CMK (cell line): ENCODE data around the gene TSPAN4.

Experiments used
- DNase-seq: peaks from one replicate; pipeline ENCODE4 v3.0.0-alpha.2; 2010; ENCODE audit warnings: low read depth

Gene TSPAN4

DNA sequence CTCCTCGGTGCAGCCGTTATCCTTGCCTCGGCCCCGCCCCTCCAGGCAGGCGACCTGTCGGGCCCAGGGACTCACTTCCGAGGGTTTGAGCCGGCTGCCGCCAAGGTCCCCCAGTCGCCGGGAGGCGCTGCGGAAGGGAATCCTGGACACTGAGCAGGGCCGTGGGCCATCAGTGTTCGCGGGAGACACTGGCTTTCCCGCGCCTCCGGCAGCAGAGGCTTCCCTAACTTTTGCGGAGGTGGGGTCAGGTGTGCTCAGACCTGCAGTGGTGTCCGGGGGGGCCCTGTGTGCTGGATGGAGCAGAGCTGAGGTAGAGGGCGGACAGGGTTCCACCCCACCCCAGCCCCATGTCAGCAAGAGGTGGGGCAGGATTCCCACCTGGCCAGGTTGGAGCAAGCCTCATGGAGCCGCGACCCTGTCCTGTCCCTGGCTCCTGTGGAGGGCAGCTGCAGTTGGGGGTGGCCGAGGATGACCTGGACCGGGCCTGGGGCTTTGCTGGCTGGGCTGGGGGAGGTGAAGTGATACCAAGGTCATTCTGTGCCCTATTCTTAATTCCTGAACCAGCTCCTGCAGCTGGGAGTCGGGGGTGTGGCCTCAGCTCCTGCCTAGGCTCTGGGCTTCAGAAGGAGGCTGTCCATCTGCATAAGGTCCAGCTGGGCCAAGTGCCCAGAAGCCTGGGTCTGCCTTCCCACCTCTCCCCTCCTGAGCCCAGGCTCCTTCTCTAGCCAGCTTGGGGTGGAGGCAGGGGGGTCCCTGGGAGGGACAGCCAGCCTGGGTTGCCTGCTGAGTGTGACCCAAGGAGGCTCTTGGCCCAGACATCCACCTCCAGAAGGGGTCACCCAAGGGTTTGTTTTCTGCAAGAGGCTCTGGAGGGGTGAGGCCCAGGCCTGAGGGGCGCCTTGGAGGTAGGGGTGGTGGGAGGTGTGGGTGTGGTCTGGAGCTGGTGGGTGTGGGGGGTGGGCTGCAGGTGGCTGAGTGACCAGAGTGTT is 8.4 kb downstream of the TSPAN4 start:
- DNase-seq: no peak

DNA sequence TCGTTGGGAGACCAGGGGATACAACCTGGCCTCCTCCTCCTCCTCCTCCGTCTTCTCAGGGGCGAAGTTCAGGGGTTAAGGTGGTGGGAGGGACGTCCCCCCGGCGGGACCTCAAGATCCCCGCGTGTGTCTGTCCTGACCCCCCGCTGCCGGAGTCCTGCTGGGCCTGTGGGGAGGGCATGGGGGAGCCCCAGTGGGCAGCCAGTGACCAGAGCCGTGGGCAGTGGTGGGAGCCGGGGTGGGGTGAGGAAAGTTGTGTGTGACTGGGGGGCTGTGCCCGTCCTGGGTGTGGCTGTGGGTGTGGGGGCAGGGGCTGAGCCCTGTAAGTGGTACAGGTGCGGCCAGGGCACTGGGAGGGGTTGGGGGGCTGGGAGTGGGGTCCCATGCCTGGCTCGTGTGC is 10.1 kb downstream of the TSPAN4 start:
- DNase-seq: no peak

DNA sequence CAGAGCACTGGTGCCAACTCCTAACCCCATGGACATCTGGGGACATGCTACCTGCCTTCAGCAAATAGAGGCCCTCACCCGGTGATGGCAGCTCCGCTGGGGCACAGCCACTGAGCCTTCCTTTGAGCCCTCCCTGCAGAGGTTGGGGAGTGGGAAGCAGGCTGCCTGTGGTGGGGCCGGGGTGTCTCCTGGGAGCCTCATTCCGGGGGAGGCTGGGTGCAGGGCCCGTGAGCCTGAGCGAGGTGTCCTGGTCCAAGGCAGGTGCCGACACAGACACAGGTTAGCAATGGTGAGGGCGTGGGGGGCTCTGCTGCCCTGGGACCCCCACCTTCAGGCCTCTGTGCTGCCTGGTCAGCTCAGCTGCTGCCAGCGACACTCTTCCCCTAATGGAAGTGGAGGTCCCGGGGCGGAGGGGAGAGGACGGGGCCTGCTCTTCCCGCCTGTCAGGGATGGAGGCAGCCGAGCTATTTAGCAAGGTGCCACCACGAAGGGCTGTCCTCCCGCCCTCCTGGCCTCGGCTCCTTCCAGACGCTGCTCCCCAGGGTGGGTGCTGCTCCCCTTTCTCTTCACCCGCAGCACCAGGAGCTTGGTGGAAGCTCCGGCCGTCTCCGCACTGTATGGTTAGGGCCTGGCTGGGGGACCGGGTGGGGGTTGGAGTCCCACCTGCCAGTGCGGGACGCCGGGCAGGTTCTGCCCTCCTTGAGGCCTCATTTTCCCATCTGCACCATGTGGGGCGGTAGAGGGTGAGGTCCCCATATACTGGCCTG is 11.2 kb downstream of the TSPAN4 start:
- DNase-seq: no peak

DNA sequence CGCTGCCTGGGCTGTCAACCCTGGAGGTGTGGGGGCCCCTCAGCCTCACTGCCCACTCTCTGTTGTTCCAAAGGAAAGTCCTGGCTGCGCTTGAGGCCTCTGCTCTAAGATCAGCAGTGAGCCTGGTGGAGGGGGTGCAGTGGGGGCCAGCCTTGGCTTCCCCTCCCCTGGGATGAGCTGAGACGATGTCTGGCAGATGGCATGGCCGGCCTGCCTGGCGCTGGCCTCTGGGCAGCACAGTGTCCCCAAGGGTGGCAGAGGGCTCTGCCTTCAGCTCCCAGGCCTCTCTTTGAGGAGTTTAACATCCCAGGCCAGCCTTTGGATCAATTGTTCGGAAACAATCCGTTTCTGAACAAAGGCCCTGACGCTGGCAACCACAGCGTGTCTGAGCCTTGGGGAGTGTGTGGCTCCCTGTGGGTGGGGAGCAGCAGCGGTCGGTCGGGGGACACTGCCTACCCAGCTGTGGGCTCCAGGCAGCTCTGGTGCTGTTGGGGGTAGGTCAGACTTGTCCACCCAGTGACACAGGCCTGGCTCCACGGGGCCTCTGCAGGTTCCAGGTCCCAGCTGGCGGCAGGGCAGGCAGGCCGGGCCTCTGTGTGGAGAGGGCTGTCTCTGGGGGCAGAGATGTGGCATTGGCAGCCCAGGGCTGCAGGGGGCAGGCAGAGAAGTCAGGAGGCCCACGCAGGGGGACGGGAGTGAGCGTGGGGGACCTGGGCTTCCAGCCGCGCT is 12.1 kb downstream of the TSPAN4 start:
- DNase-seq: no peak

- DNase-seq: no peak
These were observed 12.7 kb downstream of the TSPAN4 start for GRCh38 chr11:855330-855674.

GRCh38 chr11:855796-856195 is 13.1 kb downstream of the TSPAN4 start:
- no peak for DNase-seq

DNA sequence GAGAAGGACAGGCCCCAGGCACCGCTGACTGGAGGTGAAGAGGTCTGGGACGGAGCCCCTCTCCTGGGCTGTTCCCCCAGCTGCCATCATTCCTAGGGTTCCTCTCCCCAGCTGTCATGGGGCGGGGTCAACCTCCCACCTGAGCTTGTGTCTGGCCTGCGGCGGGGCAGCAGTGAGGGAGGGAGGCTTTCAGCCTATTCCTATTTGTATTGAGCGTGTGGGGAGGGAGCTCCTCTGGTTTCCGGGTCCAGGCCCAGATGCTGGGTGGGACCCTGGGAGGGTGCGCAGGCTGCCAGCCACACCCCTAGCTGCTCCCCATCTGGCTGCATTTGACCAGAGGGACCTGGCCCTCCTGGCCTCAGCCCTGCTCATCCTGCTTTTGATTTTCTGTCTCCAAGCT is 13.7 kb downstream of the TSPAN4 start:
- DNase-seq: no peak

DNA sequence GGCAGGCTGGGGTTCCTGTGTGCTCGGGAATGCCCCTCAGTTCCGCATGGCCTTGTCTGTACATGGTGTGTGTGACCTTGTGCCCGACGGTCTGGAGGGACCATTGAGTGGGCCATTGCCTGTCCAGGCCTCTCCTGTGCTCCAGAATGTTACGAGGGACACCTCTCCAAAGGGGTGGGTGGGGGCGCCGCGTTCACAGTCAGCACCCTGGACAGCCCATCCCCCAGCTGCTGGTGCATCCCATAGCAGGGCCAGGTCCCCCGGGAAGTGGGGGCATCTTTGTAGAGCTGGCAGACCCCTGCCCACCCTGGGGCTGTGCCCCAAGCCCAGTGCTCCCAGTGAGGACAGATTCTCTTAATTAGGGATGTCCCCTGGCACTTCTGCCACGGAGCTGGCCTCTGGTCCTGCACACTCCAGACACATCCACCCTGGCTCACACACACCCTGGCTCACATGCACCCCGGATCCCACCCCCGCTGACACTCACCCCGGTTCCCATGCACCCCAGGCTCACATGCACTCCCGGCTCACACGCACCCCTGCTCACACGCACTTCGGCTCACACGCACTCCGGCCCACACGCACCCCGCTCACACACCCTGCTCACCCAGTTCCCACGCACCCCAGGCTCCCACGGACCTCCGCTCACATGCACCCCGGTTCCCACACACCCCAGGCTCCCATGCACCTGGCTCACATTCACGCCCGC is 15.6 kb downstream of the TSPAN4 start:
- no peak for DNase-seq

DNA sequence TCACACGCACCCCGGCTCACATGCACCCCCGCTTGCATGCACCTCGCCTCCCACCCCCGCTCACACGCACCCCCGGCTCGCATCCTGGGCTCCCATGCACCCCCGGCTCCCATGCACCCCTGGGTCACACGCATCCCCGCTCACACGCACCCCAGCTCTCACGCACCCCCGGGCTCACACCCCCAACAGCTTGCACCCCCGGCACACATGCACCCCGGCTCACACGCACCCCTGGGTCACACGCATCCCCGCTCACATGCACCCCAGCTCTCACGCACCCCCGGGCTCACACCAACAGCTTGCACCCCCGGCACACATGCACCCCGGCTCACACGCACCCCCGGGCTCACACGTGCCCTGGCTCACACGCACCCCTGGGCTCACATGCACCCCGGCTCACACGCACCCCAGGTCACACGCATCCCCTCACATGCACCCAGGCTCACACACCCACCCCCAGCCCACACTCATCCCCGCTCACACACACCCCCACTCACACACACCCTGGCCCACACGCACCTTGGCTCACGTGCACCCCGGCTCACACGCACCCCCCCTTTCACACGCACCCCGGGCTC is 16.2 kb downstream of the TSPAN4 start:
- DNase-seq: no peak

- DNase-seq: no peak
These were observed 16.9 kb downstream of the TSPAN4 start for GRCh38 chr11:859394-860131.

GRCh38 chr11:860234-861104 is 17.8 kb downstream of the TSPAN4 start:
- no peak for DNase-seq

GRCh38 chr11:861105-861479 is 18.4 kb downstream of the TSPAN4 start:
- no peak for DNase-seq

GRCh38 chr11:862081-862661 is 19.5 kb downstream of the TSPAN4 start:
- DNase-seq: no peak

DNA sequence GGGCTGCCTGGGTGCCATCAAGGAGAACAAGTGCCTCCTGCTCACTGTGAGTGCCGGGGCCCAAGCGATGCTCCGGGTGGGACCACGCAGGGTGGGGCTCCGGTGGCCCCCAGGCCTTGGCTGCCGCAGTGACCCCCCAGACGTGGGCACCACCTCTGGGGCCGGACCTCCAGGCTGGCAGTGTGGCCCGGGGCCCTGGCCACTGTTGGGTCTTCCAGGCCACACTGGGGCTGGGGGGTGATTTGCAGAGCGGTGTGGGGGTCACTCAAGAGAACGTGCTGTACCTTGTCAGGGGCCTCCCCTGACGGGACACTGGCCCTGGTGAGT is 20.0 kb downstream of the TSPAN4 start:
- DNase-seq: no peak

DNA sequence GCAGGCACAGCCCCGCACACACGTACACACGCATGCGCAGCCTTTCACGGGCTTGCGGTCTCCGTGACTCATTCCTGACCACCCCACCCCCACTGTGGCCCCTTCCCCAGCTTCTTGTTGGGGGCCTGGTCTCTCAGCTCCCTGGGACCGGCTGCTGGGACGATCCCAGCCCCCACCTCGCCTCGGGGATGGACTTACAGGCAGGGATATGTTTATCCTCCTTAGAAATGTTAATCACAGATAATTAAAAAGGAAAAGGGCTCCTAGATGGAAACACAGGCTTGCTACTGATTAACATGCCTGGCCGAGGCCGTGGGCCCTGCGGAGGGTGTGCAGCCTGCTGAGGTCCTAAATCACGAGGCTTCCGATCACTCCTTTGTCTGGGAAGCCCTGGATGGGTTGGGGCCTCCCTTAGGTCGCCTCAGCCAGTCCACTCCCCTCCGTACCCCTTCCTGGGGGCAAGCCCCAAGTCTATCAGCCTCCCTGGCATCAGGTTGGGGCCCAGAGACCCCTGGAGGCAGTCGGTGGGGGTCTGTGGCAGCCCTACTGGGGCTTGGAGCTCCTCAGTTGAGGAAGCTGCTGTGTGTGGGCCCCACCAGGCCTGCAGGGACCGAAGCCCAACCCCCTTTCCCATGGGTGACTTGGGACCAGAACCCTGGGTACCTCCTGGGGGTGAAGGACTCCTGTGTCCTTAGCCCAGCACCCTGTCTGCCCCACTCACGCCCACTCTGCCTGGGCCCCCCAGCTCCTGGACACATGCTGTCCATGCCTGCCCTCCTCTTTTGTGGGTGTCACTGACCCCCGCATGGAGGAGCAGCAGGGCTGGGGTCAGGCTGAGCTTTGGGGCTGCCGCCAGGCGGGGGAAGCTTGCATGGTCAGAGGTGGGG is 20.6 kb downstream of the TSPAN4 start:
- no peak for DNase-seq

- DNase-seq: no peak
These were observed 21.5 kb downstream of the TSPAN4 start for GRCh38 chr11:863910-864827.

DNA sequence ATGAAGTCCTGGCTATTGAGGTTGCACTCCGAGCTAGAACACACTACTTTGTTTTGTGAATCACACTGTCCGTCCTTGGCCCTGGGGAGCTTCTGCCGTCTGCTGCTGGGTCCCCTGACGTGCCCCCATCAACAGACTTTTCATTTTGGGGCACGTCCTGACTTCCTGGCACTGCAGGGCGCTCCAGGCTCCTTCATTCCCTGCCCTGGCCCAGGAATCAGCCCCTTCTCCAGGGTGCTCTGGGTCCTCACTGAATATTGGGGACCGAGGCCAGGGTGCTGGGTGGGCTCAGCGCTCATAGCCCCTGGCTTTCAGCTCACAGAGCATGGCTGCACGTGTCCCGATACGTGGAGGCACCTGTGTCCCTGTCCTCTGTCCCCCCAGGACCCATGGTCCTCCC is 22.2 kb downstream of the TSPAN4 start:
- DNase-seq: no peak
